Breast epithelium (tissue), 3 donors: ENCODE measurements around the gene FAF1.

Experiments
- POLR2AphosphoS5 ChIP-seq, 3 donors: sonication (generic); formaldehyde crosslinking; IDR thresholded peaks; one replicate each; pipeline ENCODE4 v1.6.1; 2017; ENCODE audit warnings: antibody characterized with exemption in 3 of 3
- TF ChIP-seq, protein P1 (sequence below), 3 donors: fragments of 450-650 bp; IDR thresholded peaks; one replicate each; pipeline ENCODE4 v1.5.1; 2016 to 2017; ENCODE audit warnings: antibody characterized with exemption in 3 of 3, mild to moderate bottlenecking in 3 of 3, moderate library complexity in 3 of 3

GRCh38 chr1:50570066-50570468, 390.0 kb downstream of the FAF1 start:
- TF ChIP-seq, protein P1, sequence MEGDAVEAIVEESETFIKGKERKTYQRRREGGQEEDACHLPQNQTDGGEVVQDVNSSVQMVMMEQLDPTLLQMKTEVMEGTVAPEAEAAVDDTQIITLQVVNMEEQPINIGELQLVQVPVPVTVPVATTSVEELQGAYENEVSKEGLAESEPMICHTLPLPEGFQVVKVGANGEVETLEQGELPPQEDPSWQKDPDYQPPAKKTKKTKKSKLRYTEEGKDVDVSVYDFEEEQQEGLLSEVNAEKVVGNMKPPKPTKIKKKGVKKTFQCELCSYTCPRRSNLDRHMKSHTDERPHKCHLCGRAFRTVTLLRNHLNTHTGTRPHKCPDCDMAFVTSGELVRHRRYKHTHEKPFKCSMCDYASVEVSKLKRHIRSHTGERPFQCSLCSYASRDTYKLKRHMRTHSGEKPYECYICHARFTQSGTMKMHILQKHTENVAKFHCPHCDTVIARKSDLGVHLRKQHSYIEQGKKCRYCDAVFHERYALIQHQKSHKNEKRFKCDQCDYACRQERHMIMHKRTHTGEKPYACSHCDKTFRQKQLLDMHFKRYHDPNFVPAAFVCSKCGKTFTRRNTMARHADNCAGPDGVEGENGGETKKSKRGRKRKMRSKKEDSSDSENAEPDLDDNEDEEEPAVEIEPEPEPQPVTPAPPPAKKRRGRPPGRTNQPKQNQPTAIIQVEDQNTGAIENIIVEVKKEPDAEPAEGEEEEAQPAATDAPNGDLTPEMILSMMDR (IDR thresholded peaks at IDR 0.05) = no peak
- no peak for TF ChIP-seq POLR2AphosphoS5 (IDR thresholded peaks at IDR 0.05)
